ENCODE results near the gene PANX1.

The PANX1 gene

DNA sequence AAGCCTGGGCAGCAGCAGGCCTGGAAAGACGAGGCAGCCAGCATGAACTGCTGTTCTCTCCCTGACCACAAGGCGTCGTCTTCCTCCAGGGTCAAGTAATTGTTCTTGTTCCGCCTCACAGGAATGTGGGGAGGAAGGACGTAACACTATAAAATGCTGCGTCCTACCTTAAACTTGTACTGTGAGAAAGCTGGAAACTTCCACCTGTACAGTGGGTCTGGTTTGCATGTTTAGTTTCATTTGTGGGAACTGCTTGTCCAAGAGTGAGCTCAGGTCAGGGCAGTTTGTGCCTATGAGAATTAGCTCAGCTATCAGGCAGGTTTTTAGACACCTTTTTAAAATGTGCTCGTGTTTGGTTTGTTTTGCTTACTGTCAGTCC lies 55.2 kb downstream of the PANX1 start:
- H3K4me3 ChIP-seq (ENCODE audit: low read depth, low read length) = no peak overlapping the region

DNA sequence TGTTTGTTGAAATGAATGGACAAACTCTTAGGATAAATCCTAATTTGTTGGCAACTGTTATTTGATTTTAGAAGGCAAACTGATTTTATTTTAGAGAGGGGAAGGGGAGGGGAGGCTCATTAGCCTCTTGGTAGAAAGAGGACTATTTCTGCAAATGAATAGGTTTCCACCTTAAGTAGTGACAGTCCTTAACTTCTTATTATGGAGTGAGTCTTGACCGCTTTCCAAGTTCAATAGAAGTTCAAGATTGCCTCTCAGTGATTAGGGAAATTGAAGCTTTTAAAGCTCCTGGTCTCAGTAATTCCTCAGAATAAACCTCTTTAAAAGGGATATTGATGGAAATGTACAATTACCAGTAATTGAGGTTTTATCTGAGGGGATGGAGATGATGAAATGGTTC lies 55.7 kb downstream of the PANX1 start:
- no peak overlapping the region for H3K4me3 ChIP-seq (ENCODE audit: low read depth, low read length)

DNA sequence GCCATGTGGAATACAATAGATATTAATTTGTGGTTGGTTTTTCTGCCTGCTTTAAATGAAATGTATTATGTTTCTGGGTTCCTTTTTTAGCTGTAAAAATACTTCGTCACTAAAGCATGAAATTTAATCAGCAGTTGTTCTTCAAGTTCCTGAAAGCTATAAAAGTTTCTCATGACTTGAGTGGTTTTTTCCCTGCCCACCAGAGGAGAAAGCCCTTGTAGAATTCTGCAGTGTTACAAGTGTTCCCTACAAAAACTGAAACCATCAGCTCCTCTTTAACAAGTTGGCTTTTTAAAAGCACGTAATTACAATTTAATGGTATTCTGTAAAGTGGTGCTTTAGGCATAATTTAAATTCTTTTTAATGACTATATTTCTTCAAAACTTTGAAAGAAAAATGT lies 56.2 kb downstream of the PANX1 start:
- H3K4me3 ChIP-seq (ENCODE audit: low read depth, low read length) = no peak overlapping the region

DNA sequence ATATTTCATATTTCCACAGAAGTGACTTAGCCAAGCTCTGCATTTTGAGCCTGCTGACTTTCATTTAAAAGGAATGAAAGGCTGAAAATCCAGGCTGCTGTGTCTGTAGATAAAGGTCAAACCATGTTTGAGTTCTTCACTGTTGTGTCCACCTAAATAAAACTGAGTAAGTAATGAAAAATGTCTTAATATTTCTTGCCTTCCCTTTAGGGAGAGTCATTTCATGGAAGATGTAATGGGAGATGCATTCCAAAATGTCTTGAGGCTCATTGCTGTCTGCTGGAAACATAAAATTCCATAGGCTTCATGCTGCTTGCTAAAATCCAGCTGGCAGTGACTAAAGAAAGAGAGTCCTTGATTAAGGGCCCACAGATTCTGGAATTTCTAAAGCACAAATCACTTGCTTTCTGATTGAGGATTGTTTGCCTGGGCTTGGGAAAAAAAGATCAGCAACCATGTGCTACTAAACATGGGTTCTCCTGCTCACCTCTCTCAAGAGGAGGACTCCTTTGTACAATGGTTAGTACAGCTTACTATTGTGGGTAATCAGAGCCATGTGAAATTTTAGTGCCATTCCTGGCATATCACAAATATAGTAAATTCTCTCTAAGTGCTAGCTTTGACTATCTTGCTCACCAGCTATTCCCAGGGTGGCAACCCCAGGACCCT lies 56.9 kb downstream of the PANX1 start:
- H3K4me3 ChIP-seq (ENCODE audit: low read depth, low read length) = no peak overlapping the region

DNA sequence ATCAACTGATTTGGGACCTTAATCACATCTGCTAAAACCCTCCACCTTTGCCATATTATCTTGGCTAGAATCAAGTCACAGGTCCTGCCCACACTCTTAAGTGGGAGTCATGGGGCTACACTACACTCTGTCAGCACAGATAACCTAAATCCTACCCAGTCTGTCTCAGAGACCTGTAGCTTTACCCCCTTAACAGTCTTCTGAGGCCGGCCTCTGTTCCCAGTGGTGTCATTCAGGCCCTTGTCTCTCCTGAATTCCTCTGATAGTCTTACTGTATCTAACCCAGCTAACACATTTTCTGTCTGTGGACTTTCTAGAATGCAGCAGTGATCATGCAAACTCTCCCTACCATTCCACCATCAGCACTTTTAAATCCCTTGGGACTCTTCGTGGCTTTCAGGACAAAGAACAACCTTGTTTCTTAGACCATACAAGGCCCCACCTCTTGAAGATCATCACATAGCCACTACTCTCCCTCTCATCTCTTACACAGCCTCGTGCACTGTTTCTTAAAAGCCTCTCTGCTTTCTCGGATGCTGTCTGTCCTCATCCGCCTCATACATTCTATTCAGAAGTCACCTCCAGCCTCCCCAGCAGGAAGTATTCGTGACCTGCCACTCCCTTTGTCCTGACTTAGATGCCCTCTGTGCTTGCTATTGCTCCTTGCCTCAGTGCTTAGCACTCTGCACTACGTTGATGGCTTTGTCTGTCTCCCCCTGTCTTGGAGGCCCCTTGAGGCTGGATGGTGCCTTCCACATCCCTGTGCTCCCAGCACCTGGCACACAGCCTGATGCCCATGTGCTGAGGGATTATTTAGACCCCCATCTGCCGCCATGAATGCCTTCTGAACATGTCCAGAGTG lies 57.9 kb downstream of the PANX1 start:
- no peak overlapping the region for H3K4me3 ChIP-seq (ENCODE audit: low read depth, low read length)

DNA sequence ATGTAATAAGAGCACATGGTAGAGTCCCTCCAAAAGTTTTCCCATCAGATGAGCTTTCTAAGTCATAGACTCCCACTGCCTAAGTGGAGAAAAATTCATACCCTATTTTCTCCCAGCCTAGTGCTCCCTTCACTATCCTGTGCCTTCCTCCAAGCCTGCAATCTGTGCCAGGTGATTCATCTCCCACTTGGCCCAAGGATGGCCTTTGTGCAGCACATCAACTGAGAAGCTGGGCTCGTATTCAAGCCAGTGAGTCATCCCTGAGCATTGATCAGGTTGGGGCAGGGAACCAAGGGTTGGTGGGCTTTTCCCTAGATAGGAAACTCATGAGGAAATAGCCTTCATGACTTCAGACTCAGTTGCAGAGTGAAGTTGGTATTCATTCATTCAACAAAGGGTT lies 64.6 kb downstream of the PANX1 start:
- no peak overlapping the region for H3K4me3 ChIP-seq (ENCODE audit: low read depth, low read length)

DNA sequence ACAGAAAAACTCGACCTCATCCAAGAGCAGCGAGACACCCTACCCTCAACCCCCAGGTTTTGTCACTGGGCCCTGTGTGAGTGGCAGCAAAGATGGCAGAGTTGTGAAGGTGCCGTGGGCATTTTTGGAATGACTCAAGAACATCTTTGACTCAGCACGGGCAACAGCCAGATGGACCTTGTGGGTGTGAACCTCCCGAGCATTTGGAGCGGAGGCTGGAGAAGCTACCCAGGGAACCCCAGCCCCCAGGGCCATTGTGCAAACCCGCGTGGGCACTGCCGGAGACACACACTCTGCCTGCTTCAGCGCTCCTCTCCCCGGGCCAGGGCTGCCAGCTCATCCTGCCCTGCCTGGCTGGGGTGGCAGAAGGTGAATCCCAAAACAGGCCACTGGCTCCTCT lies 66.1 kb downstream of the PANX1 start:
- no peak overlapping the region for H3K4me3 ChIP-seq (ENCODE audit: low read depth, low read length)

DNA sequence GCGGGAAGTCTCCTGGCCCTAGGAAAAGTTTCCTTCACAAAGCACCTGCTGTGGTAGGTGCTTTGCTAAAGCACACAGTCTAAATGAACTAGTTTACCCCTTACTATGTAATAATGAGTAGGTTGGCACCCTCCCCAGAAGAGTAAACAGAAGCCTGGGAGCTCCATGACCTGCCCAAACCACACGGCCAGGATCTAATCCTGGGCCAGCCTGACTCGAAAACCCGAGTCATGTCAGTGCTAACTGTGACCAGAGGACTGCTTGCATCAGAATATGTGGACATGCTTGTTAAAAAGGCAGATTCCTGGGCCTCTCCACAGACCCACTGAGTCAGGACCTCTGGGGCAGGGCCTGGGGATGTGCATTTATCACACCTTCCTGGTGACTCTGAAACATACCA lies 67.7 kb downstream of the PANX1 start:
- H3K4me3 ChIP-seq (ENCODE audit: low read depth, low read length) = no peak overlapping the region

DNA sequence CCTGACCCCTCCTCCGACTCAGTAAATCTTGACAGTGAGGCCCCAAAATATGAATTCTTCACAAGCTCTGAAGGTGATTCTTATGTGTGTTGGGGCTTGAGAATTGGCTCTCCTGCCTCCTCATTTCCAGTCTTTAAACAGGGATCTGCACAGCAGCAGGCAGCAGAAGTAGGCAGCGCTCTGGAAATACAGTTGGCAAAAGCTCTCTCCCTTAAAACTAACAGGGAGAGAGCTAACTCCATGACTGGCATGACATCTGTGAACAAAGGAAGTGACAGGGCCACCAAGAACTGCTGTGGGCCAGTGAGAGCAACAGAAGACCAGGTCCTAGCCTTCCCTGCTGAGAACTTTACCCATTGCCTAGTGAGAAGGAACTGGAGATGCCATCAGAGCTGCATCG lies 70.1 kb downstream of the PANX1 start:
- no peak overlapping the region for H3K4me3 ChIP-seq (ENCODE audit: low read depth, low read length)

DNA sequence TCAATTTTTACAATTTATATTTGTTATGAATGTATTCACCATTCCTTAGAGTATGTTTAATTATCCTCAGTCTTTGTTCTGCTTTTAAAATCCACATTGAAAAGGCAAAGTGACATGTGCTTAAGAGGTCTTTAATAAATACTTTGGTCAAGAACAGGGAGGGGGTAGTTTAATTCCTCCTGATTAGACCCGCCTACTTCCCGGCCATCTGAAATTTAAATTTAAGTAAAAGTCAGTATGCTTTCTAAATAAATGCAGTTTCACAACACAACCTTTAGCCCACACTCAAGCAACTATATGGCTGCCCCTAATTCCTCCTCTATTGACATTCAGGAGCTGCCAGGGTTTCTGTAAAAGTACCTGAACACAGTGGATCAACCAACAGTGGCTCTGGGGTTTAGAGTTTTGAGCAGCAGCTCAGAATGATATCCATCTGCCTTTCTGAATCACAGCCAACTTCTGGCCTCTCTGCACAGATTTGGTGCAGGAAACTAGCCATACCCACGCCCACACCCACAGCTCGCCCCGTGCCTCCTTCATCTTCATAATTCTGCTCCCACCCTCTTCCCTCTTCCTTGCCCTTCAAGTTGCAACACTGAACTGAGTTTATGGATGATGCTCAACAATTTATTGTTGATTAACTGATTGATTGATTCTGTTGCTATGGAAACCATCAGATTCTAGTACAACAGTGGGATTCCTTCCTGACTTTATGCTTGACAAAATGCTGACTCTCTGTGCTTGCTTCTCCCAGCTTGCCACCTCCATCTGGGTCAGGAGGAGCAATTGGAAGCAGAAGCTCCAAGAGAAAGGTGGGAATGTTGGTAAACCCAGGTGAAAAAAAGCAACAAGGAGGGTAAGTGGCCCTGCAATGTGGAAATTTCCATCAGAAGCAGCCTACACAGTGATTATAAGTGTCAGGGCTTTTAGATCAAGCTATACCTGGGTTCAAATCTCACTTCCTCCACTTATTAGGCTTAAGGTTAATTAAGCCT lies 70.8 kb downstream of the PANX1 start:
- H3K4me3 ChIP-seq (ENCODE audit: low read depth, low read length) = no peak overlapping the region

DNA sequence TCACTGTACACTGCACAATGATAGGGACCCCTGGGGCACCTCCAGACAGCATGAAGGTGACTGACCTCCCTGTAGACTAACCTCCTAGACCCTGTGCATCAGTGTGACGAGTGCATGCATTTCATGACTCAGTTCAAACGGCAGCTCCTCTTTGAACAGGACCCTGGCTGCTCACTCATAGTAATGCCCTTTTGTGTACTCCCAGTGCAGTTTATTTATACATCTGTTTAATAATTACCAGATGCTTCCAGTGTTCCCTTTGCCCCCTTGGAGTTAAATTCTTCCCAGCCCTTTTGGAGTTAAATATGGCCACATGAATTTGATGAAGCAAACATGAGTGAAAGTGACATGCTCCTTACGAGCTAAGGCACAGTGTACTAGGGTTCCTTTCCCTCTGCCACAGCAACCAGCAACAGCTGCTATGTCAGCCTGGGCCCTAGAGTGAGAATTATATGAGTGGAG lies 72.4 kb downstream of the PANX1 start:
- H3K4me3 ChIP-seq (ENCODE audit: low read depth, low read length) = no peak overlapping the region

DNA sequence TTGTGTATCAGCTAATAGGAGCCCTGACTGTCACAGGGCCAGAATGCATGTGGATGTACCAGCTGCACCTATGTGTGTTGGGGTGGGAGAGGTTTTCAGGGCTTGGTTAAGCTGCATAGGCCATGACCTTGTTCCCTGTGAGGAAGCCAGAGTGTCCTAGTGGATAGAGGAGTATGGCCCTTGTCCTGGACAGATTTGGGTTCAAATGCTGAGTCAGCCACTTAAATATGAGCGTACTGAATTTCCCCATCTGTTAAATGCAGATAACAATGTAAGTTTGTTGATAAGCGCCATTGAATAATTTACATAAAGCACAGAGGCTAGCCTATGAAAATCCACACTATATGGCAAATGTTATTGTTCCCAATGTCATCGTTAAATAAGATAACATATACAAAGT lies 74.4 kb downstream of the PANX1 start:
- H3K4me3 ChIP-seq (ENCODE audit: low read depth, low read length) = no peak overlapping the region

DNA sequence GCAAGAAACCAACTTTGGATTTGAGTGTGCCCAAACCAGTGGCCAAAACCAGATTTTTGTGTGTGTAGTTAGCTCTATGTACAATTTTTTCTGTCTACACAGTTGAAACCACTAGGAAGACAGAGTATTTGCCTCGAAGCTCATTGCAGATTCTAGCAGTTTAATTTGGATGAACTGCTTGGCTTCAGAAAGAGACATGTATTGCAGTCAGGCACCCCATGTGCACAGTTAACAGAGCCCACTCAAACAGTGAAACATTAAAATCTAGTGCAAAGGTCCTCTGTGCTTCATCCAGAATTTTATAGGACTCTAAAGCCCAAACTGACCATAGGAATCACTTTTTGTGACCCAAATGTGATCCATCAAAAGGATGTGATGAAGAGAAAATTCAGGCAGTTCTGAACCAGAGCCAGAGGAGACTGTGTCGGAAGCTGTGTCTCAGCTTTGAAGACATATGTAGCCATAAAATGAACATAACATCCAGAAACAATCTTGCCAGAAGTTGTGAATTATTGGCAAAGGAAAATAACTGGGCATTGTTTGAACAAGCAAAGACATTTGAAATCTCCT lies 82.7 kb downstream of the PANX1 start:
- H3K4me3 ChIP-seq (ENCODE audit: low read depth, low read length) = no peak overlapping the region

DNA sequence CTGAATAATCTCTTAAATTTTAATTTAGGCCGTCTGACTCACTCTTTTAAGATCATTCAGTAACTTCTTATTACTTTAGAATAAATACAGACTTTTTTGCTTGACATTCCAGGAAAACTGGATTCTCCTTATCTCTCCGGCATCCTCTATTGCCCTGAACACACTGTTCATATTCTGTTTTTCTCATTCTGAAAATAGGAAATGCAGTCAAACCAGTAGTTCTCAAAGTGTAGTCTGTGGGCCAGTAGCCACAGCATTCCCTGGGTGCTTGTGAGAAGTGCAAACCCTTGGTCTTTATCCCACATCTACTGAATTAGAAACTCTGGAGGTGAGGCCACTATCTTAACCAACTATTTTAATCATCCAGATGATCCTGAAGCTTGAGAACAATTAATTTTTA lies 84.3 kb downstream of the PANX1 start:
- H3K4me3 ChIP-seq (ENCODE audit: low read depth, low read length) = no peak overlapping the region

DNA sequence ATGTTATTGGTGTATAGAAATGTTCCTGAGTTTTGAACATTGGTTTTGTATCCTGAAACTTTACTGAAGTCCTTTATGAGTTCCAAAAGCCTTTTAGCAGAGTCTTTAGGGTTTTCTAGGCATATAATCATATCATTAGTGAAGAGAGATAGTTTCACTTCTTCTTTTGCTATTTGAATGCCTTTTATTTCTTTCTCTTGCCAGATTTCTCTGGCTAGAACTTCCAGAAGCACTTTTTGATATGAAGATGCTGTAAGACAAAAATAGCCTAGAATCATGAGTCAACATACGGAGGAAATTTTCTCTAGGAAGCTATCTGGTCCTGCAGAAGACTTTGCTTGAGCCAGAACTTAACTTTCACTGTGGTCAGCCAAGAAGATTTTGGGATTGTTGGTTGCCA lies 89.1 kb downstream of the PANX1 start:
- H3K4me3 ChIP-seq (ENCODE audit: low read depth, low read length) = no peak overlapping the region

DNA sequence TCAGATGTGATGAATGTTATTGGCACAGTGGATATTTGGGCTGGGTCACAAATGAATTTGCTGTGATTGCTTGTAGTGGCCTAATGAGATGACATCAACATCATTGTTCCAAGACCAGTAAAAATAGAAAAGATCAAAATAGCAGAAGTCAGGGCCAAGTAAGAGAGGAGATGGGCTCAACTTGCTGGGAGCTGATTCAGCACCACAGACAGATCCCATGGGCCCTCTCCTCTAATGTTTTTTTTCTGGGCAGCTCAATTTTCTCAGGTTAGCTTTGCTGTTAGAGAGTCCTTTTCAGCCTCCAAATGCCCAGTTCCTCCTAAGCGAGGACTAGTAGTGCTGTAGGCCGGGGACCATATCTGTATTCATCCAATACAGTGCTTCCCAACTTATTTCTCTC lies 89.7 kb downstream of the PANX1 start:
- no peak overlapping the region for H3K4me3 ChIP-seq (ENCODE audit: low read depth, low read length)

DNA sequence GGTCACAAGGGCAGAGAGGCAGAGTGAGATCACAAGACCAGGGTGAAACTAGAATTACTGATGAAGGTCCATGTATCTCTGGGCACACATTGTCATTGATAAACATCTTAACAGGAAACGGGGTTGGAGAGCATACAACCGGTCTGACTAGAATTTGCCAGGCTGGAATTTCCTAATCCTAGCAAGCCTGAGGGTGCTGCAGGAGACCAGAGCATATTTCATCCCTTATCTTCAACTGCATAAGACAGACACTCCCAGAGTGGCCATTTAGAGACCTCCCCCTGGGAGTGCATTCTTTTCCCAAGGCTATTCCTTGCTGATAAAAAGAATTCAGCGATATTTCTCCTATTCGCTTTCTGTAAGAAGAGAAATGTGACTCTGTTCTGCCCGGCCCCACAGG lies 91.1 kb downstream of the PANX1 start:
- no peak overlapping the region for H3K4me3 ChIP-seq (ENCODE audit: low read depth, low read length)

DNA sequence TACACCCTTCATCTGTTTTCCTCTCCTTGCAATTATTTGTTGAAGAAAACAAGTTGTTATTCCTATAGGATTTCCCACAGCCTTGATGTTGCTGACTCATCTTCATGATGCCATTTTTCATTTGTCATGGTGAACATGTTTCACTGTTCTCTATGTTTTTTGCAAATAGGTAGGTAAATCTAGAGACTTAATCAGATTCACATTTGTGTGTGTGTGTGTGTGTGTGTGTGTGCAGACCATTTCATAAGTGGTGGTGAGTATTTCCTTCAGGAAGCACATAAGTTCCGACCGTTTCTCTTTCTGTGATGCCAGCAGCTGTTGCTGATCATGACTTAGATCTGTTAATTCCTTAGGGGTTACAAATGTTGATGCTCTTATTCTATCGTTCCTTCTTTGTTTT lies 95.4 kb downstream of the PANX1 start:
- no peak overlapping the region for H3K4me3 ChIP-seq (ENCODE audit: low read depth, low read length)
